ENCODE data around the gene SUCO. TPM values are rescaled to one million over a fixed set of nuclear protein-coding genes. Genes with fewer than 3 reads are reported as not detected.

The SUCO gene
- total and polyA plus RNA-seq, 2 of the 13 experiments (the other 11 are each of a cell fraction or from before 2014, with no cell fraction given): 12.6 to 25.5 TPM

- FAIRE-seq: no peak
- POLR2A ChIA-PET: no interaction called here
- TF ChIP-seq PLSCR1 (CRISPR knock-in tag; IDR thresholded peaks at IDR 0.05; ENCODE audit: borderline replicate concordance): no peak
- no peak for TF ChIP-seq KLF9 (CRISPR knock-in tag; IDR thresholded peaks at IDR 0.05; ENCODE audit: low read depth)
- TF ChIP-seq GMEB1 (CRISPR knock-in tag; IDR thresholded peaks at IDR 0.05; ENCODE audit: borderline replicate concordance): no peak
- peak; percentile 46; the same call in 1 of the 2 replicates for TF ChIP-seq SALL1 (CRISPR knock-in tag; IDR thresholded peaks at IDR 0.05)
- no peak for TF ChIP-seq PITX1 (CRISPR knock-in tag; IDR thresholded peaks at IDR 0.05)
- TF ChIP-seq EP300 (IDR thresholded peaks at IDR 0.05; ENCODE audit: low read depth in 2 of 2, low read length in 2 of 2): peak in 1 of 2 experiments; percentile 42; a peak in 1 of 4 replicates
- TF ChIP-seq EP300 (CRISPR knock-in tag; IDR thresholded peaks at IDR 0.05; ENCODE audit: borderline replicate concordance): no peak
- TF ChIP-seq HNF4A (CRISPR knock-in tag; IDR thresholded peaks at IDR 0.05): peak; percentile 75
- 0 out of 2 replicates have a peak, but pooled peaks have one; percentile 39 for TF ChIP-seq ISL2 (CRISPR knock-in tag; IDR thresholded peaks at IDR 0.05)
- peak; percentile 67 for TF ChIP-seq SAP130 (CRISPR knock-in tag; IDR thresholded peaks at IDR 0.05; ENCODE audit: low read depth)
- peak; percentile 73; the same call in 1 of the 2 replicates for TF ChIP-seq SOX5 (CRISPR knock-in tag; IDR thresholded peaks at IDR 0.05; ENCODE audit: borderline replicate concordance)
- peak; percentile 56; the same call in 1 of the 2 replicates for TF ChIP-seq ZBTB20 (CRISPR knock-in tag; IDR thresholded peaks at IDR 0.05; ENCODE audit: borderline replicate concordance, low read depth)
- no peak for TF ChIP-seq MLX (CRISPR knock-in tag; IDR thresholded peaks at IDR 0.05)
- TF ChIP-seq ARID3A (IDR thresholded peaks at IDR 0.05; ENCODE audit: low read depth, low read length): peak; percentile 62; the same call in 1 of the 2 replicates
- TF ChIP-seq SOX6 (IDR thresholded peaks at IDR 0.05): no peak
- TF ChIP-seq SOX6 (CRISPR knock-in tag; IDR thresholded peaks at IDR 0.05): peak; percentile 72
- TF ChIP-seq FOXA1 (IDR thresholded peaks at IDR 0.05): no peak
- TF ChIP-seq FOXA1 (CRISPR knock-in tag; IDR thresholded peaks at IDR 0.05): peak; percentile 43; the same call in 1 of the 2 replicates
- TF ChIP-seq BCL6 (CRISPR knock-in tag; IDR thresholded peaks at IDR 0.05): peak; percentile 52; the same call in 1 of the 2 replicates
- peak; percentile 82 for TF ChIP-seq SIX4 (CRISPR knock-in tag; IDR thresholded peaks at IDR 0.05)
- TF ChIP-seq ZC3H4 (CRISPR knock-in tag; IDR thresholded peaks at IDR 0.05; ENCODE audit: borderline replicate concordance): no peak
- TF ChIP-seq NCOR1 (IDR thresholded peaks at IDR 0.05; ENCODE audit: borderline replicate concordance, low read length): peak; percentile 20; the same call in 1 of the 2 replicates
- TF ChIP-seq TCF7 (IDR thresholded peaks at IDR 0.05; ENCODE audit: low read depth): peak; percentile 64
- peak; percentile 18; the same call in 1 of the 2 replicates for TF ChIP-seq HMG20A (CRISPR knock-in tag; IDR thresholded peaks at IDR 0.05; ENCODE audit: borderline replicate concordance)
Observed at GRCh38 chr1:172557270-172557669, 24.3 kb downstream of the SUCO start.

More at GRCh38 chr1:172557270-172557669, 24.3 kb downstream of the SUCO start:
- Histone ChIP-seq H3K4me2 (ENCODE audit: low read depth, low read length) (peak overlapping the region; percentile 34; the same call in 1 of the 2 replicates), H3K79me2 (ENCODE audit: insufficient read depth, low read length) (peaks cover 11% of the 10 kb centered on the region), H3K27ac (ENCODE audit: extremely low read length, insufficient read depth, low read length) (peak overlapping the region; percentile 36), H2AFZ (ENCODE audit: low read length) (no peak overlapping the region), H4K20me1 (ENCODE audit: insufficient read depth, low read length) (no peaks in the 10 kb centered on the region), H3K4me1 (ENCODE audit: insufficient read depth, low read length) (peaks cover 23% of the 10 kb centered on the region), H3K9me3 (ENCODE audit: low read length) (no peaks in the 10 kb centered on the region), H3K36me3 (replicated peaks in 1 of 2; ENCODE audit: control insufficient read depth in 1 of 2, insufficient read depth in 2 of 2, low read length in 2 of 2) (peaks cover 8 to 37% of the 10 kb centered on the region in 2 experiments), H3K27me3 (ENCODE audit: control insufficient read depth in 1 of 2, insufficient read depth in 2 of 2, low read length in 2 of 2) (no peaks in the 10 kb centered on the region; a peak in 1 of 5 replicates), H3K4me3 (replicated peaks in 1 of 3; ENCODE audit: insufficient read depth in 1 of 3, low read depth in 2 of 3, low read length in 3 of 3) (no peak overlapping the region), H3K9ac (ENCODE audit: insufficient read depth, low read depth, low read length) (no peak overlapping the region)
- WGBS (ENCODE audit: low lambda C conversion rate): 81% methylated on average over 1 of the region's 1 CpG
- CTCF ChIA-PET (ENCODE audit: low intra/inter-chr PET ratio, low total read pairs): no interaction called here
- intact Hi-C loops (cut with micrococcal nuclease; ENCODE audit: unreplicated experiment) (no loop called here), in situ Hi-C loops (cut with HindIII; ENCODE audit: extremely low pct_ligation_motif_present, low pct_unique_long_range_greater_than_20kb) (no loop called here)
- no TSS peak for BruUV-seq (replicated peaks)
- ATAC-seq (peak; percentile 82), DNase-seq (ENCODE audit: low spot score) (peak; percentile 81)

Measured in HepG2 (cell line).